Measurements from ENCODE around the gene EHF. TPM values are rescaled to one million over a fixed set of nuclear protein-coding genes. Genes with fewer than 3 reads are reported as not detected.

Gene EHF
- total and polyA plus RNA-seq, 2 of the 13 experiments (the other 11 are each of a cell fraction or from before 2014, with no cell fraction given): 0.04 to 0.46 TPM

DNA sequence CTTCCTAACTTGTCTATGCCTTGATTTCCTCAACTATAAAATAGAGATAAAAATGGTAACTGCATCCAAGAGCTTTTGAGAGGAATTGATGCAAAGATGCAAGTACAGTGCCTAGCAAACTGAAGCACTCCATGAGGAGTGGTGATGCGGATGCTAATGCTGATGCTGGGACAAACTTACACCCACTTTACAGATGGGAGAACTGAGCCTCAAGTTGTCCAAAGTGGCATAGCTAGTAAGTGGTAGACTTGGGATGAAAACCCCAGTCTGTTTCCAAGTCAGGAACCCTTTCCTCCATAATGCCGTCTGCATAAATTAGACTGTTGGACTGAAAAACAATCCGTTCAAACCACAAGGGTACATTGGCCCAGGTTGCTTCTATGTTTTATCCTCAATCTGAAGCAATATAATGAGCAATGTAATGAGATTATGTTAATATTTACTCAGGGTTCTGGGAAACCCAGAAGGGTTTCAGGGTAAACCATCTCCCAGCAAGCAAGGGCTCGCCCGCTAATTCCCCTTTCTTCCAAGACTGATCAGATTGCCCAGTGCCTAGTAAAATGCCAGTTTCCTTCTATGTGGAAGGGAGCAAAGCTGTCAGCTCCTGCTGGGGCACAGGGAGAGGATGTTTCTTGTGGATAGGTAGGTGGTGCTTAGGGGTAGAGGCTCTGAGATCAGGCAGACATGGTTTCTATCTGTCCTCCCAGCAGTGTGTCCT is 10.4 kb upstream of the EHF start:
- H3K27ac ChIP-seq (ENCODE audit: extremely low read length, insufficient read depth, low read length): no peak overlapping the region
- ChIA-PET CTCF (ENCODE audit: low intra/inter-chr PET ratio, low total read pairs) (no interaction called here), POLR2A (interaction anchor here (2.5 kb wide), 1 partner anchor 10 kb away, joined by 12 read pairs; no protein-coding TSS in a partner anchor)
- TF ChIP-seq ZNF652 (CRISPR knock-in tag; IDR thresholded peaks at IDR 0.05; ENCODE audit: borderline replicate concordance, low read depth) (no peak), ZNF629 (CRISPR knock-in tag; conservative IDR thresholded peaks at IDR 0.05) (peak; percentile 68)
- no peaks in the 10 kb centered on the region for H4K20me1 ChIP-seq (ENCODE audit: insufficient read depth, low read length)
- intact Hi-C loops (cut with micrococcal nuclease; ENCODE audit: unreplicated experiment) (no loop called here), in situ Hi-C loops (cut with HindIII; ENCODE audit: extremely low pct_ligation_motif_present, low pct_unique_long_range_greater_than_20kb) (no loop called here)
- WGBS (ENCODE audit: low lambda C conversion rate): 95% methylated on average over 5 of the region's 5 CpGs
- FAIRE-seq: no peak
- no TSS peak for BruUV-seq (replicated peaks)
- no peak overlapping the region for H3K4me3 ChIP-seq (replicated peaks in 1 of 3; ENCODE audit: insufficient read depth in 1 of 3, low read depth in 2 of 3, low read length in 3 of 3)
- no peaks in the 10 kb centered on the region for H3K79me2 ChIP-seq (ENCODE audit: insufficient read depth, low read length)
- ATAC-seq: no peak
- no peak overlapping the region for H3K4me2 ChIP-seq (ENCODE audit: low read depth, low read length)
- no peaks in the 10 kb centered on the region for H3K9me3 ChIP-seq (ENCODE audit: low read length)
- DNase-seq (ENCODE audit: low spot score): no peak
- H3K27me3 ChIP-seq (ENCODE audit: control insufficient read depth in 1 of 2, insufficient read depth in 2 of 2, low read length in 2 of 2): no peaks in the 10 kb centered on the region
- no peak overlapping the region for H2AFZ ChIP-seq (ENCODE audit: low read length)
- H3K4me1 ChIP-seq (ENCODE audit: insufficient read depth, low read length): peaks cover 59% of the 10 kb centered on the region
- H3K9ac ChIP-seq (ENCODE audit: insufficient read depth, low read depth, low read length): no peak overlapping the region
- H3K36me3 ChIP-seq (replicated peaks in 1 of 2; ENCODE audit: control insufficient read depth in 1 of 2, insufficient read depth in 2 of 2, low read length in 2 of 2): no peaks in the 10 kb centered on the region

DNA sequence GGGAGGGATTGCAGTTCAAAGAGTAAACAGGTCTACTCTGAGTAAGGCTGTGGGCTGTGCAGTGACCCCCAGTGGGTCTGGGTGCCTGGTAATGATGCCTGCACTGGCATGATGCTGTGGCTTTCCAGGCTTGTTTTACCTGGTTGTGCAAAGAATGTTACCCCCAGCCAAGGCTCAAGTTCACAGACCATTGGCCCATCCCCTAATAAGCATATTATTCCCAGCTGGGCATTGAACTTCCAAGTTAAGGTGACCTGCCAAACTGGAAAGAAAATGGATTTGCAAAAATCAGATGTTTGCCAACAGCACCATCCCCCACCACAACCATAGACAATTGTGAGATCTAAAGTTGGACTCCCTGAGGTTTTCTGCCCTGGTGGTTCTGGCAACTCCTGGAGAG is 7.9 kb upstream of the EHF start:
- ChIA-PET POLR2A (interaction anchor here (2.1 kb wide), 1 partner anchor 12 kb away, joined by 13 read pairs; no protein-coding TSS in a partner anchor), CTCF (ENCODE audit: low intra/inter-chr PET ratio, low total read pairs) (no interaction called here)
- no peak overlapping the region for H3K4me2 ChIP-seq (ENCODE audit: low read depth, low read length)
- H3K36me3 ChIP-seq (replicated peaks in 1 of 2; ENCODE audit: control insufficient read depth in 1 of 2, insufficient read depth in 2 of 2, low read length in 2 of 2): no peaks in the 10 kb centered on the region
- no peak overlapping the region for H2AFZ ChIP-seq (ENCODE audit: low read length)
- H3K9me3 ChIP-seq (ENCODE audit: low read length): no peaks in the 10 kb centered on the region
- ATAC-seq (peak; percentile 71), DNase-seq (ENCODE audit: low spot score) (no peak), FAIRE-seq (no peak)
- peaks cover 45% of the 10 kb centered on the region for H3K4me1 ChIP-seq (ENCODE audit: insufficient read depth, low read length)
- TF ChIP-seq, protein P1, sequence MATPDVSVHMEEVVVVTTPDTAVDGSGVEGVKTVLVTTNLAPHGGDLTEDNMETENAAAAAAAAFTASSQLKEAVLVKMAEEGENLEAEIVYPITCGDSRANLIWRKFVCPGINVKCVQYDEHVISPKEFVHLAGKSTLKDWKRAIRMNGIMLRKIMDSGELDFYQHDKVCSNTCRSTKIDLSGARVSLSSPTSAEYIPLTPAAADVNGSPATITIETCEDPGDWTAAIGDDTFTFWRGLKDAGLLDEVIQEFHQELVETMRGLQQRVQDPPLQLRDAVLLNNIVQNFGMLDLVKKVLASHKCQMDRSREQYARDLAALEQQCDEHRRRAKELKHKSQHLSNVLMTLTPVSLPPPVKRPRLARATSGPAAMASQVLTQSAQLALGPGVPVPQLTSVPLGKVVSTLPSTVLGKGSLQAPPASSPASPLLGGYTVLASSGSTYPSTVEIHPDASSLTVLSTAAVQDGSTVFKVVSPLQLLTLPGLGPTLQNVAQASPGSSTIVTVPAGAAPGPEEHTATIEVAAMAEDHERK (CRISPR knock-in tag; IDR thresholded peaks at IDR 0.05; ENCODE audit: low read depth): no peak
- TF ChIP-seq ZNF224 (CRISPR knock-in tag; IDR thresholded peaks at IDR 0.05): no peak
- 0 out of 2 replicates have a peak, but pooled peaks have one; percentile 4 for TF ChIP-seq STAG1 (CRISPR knock-in tag; IDR thresholded peaks at IDR 0.05)
- TF ChIP-seq FOXA1 (IDR thresholded peaks at IDR 0.05): no peak
- peak; percentile 35; the same call in 1 of the 2 replicates for TF ChIP-seq FOXA1 (CRISPR knock-in tag; IDR thresholded peaks at IDR 0.05)
- no peak for TF ChIP-seq ZNF773 (CRISPR knock-in tag; IDR thresholded peaks at IDR 0.05; ENCODE audit: borderline replicate concordance)
- 0 out of 2 replicates have a peak, but pooled peaks have one; percentile 19 for TF ChIP-seq PHF21A (CRISPR knock-in tag; IDR thresholded peaks at IDR 0.05)
- no peak for TF ChIP-seq ZNF180 (CRISPR knock-in tag; IDR thresholded peaks at IDR 0.05; ENCODE audit: borderline replicate concordance, low read depth)
- no peak for TF ChIP-seq MTA3 (CRISPR knock-in tag; IDR thresholded peaks at IDR 0.05)
- H3K27me3 ChIP-seq (ENCODE audit: control insufficient read depth in 1 of 2, insufficient read depth in 2 of 2, low read length in 2 of 2): no peaks in the 10 kb centered on the region
- H3K27ac ChIP-seq (ENCODE audit: extremely low read length, insufficient read depth, low read length): no peak overlapping the region
- no peak overlapping the region for H3K9ac ChIP-seq (ENCODE audit: insufficient read depth, low read depth, low read length)
- no peak overlapping the region for H3K4me3 ChIP-seq (replicated peaks in 1 of 3; ENCODE audit: insufficient read depth in 1 of 3, low read depth in 2 of 3, low read length in 3 of 3)
- no peaks in the 10 kb centered on the region for H4K20me1 ChIP-seq (ENCODE audit: insufficient read depth, low read length)
- intact Hi-C loops (cut with micrococcal nuclease; ENCODE audit: unreplicated experiment) (no loop called here), in situ Hi-C loops (cut with HindIII; ENCODE audit: extremely low pct_ligation_motif_present, low pct_unique_long_range_greater_than_20kb) (no loop called here)
- no TSS peak for BruUV-seq (replicated peaks)
- H3K79me2 ChIP-seq (ENCODE audit: insufficient read depth, low read length): no peaks in the 10 kb centered on the region

All from HepG2 (cell line).